Stimulated activated CD8-positive, alpha-beta memory T cell treated with anti-CD3 and anti-CD28 coated beads, Interleukin-4, amount 100 ng/mL, for 1 hour (primary cell): Measurements from ENCODE around the gene PSKH1.
"Not testable (repeated sequence)": the region's sequence is repeated elsewhere in the genome, so short reads cannot be mapped to it uniquely, and the experiment has no call there.

Experiments
- DNase-seq, 2 donors: peaks; one replicate each; pipeline ENCODE4 v3.0.0-alpha.2; 2020; ENCODE audit warnings: low read depth in 2 of 2, low spot score in 1 of 2

Gene PSKH1

DNA sequence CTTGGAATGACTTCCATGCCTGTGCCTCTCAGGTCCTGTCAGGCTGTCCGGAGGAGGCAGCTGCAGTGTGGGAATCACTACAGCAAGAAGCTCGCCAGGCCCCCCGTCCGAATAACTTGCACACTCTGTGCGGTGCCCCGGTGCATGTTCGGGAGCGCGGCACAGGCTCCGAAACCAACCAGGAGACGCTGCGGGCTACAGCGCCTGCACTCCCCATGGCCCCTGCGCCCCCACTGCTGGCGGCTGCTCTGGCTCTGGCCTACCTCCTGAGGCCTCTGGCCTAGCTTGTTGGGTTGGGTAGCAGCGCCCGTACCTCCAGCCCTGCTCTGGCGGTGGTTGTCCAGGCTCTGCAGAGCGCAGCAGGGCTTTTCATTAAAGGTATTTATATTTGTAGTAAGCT is 7.1 kb upstream of the PSKH1 start:
- no peak for DNase-seq

DNA sequence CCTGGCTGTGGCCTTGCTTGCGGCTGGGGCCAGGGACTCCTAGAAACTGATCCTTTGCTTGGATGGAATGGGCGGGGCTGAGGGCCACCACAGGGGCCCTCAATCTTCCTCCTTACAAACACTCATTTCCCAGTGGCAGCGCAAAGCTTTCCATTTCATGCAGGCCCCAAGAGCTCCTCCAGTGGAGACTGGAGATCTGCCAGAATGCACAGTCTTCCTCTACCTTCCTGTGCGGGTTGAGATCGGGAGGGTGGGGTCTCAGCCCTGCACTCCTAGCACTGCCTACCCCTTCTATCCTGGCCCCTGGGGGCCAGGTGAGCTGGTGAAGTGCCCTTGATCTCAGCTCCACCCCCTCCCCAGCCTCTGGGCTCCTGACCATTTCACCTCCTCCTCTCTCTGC is 6.7 kb upstream of the PSKH1 start:
- DNase-seq = no peak

DNA sequence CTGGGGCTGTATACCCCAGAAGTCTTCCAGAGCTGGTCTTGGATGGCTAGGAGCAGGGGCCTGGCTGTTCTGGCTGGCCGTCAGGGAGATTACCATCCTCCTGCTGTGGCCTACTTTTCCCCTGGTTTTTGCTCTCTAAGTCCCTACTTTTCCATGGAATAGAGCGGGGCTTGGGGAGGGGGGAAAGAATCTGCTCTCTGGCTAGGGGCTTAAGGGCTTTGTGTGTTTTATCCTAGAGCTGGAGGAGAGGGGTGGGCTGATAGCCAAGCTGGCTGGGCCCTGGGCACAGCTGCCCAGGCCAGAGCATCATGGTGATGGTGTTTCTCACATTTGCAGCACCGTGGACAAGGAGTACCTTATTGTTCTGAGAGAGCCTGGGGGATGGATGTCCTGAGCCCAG is 4.7 kb upstream of the PSKH1 start:
- DNase-seq = no peak

DNA sequence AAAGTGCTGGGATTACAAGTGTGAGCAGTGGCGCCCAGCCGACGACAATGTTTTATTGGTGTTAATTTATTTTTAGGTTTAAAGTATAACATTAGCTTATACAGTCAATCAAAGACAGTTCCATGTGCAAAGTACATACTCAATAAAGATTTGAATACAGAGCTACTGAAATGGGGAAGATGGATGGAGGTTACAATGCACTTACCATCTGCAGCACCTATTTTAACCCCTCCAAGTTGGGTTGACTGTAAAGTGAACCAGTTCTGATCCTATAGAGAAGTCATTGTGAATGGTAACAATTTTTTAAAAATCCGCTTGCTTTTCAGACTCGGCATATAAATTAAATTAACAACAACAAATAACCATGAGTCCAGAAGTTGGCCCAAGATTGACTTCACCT is 679 bp upstream of the PSKH1 start:
- no peak for DNase-seq

DNA sequence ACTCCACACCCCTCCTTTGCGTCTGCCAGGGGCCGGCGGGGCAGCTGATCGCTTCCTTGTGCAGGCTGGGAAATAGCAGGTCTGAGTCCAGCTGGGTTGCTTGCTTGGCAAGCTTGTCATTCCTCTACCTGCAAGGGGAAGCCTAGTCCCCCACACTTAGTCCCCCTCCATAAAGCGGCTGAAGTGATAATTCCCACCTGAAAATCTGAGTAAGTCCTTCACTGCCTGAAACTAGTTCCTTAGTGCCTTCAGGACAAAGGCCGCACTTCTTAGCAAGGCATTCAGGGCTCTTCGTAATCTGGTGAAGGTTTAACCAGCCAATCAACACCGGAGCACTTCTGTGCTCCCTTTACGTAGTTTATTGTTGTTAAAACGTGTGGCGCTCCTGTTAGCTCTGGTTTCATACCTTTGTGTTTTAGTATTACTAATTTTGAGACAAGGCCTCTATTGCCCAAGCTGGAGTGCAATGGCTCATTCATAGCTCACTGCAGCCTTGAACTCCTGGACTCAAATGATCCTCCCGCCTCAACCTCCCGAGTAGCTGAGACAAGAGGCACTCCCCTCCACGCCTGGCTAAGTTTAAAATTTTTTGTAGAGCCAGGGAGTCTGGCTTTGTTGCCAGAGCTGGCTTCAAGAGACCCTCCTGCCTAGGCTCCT is 817 bp downstream of the PSKH1 start:
- no peak for DNase-seq

DNA sequence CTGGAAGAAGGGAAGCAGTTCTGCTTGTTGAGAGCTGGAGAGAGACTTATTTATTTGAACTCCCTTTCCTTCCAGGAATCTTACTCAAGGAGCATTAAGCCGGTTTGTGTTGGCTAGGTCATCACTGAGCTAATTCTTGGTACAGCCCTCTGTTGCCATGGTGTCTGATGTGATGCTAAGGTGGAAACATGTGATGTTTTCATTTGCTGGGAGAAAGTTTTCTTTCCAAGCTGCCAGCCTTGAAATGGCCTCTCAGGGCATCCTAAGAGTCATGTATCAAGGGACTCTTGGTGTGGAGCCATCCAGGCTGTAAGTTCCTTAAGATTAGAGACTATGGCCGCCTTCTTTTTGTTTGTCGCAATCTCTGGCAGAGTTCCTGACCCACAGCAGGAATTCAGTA is 4.2 kb downstream of the PSKH1 start:
- no peak for DNase-seq

DNA sequence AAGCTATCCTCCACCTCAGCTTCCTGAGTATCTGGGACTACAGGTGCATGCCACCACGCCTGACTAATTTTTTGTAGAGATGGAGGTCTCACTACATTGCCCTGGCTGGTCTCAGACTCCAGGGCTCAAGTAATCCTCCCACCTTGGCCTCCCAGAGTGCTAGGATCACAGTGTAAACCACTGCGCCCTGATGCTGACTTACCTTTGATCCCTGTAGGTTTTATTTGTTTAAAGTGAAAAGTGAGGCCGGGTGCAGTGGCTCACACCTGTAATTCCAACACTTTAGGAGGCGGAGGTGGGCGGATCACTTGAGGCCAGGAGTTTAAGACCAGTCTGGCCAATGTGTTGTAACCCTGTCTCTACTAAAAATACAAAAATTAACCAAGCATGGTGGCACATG is 8.7 kb downstream of the PSKH1 start:
- no peak for DNase-seq

DNA sequence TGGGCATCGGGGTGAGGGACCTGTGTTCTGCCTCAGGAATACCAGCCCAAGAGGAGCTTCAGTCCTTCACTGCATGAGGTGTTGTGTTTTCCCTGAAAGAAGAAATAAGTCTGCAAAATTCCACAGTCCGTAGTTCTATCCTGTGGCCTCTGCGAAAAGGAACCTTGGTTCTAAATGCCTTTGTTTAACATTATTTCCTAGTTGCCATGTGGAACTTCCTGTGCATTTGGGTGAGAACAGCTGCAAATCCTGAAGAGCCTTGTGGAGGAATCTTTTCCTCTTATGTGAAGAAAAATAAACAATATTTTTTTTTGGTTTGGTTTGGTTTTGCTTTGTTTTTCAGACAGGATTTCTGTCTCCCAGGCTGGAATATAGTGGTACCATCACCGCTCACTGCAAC is 9.8 kb downstream of the PSKH1 start:
- no peak for DNase-seq

DNA sequence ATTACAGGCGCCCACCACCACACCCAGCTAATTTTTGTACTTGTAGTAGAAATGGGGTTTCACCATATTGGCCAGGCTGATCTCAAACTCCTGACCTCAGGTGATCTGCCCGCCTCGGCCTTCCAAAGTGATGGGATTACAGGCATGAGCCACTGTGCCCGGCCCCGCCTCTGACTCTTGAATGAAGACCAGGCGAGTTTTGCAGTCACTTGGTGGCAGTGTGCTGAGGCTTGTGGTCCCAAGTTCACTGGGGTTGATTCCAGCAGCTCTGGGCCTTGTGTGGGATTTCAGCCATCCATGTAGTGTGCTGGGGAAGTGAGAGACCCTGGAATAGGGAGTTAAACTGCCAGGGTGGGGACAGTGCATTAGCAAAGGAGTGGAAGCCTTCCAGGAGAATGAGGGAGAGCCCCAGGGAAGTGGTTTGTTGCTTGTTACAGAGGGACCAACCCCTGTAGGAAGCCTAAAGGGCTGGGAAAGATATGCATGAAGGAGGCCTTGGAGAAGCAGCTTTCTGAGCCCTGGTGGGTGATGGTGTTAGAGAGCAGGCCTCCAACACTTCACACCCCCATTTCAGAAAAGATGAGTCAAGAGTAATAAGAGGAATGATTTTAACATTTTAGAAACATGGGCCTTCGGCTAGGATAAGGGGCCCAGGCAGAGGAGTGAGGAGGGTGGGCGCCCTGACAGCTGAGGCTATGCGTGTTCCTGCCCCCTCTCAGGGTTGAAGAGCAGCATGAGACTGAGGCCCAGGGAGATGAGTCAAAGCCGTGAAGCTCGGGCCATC is 14.5 kb downstream of the PSKH1 start:
- no peak for DNase-seq

DNA sequence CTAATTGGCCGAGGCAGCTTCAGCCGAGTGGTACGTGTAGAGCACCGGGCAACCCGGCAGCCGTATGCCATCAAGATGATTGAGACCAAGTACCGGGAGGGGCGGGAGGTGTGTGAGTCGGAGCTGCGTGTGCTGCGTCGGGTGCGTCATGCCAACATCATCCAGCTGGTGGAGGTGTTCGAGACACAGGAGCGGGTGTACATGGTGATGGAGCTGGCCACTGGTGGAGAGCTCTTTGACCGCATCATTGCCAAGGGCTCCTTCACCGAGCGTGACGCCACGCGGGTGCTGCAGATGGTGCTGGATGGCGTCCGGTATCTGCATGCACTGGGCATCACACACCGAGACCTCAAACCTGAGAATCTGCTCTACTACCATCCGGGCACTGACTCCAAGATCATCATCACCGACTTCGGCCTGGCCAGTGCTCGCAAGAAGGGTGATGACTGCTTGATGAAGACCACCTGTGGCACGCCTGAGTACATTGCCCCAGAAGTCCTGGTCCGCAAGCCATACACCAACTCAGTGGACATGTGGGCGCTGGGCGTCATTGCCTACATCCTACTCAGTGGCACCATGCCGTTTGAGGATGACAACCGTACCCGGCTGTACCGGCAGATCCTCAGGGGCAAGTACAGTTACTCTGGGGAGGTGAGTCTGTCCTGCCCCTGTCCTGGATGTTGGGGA is 16.1 kb downstream of the PSKH1 start:
- no peak for DNase-seq

DNA sequence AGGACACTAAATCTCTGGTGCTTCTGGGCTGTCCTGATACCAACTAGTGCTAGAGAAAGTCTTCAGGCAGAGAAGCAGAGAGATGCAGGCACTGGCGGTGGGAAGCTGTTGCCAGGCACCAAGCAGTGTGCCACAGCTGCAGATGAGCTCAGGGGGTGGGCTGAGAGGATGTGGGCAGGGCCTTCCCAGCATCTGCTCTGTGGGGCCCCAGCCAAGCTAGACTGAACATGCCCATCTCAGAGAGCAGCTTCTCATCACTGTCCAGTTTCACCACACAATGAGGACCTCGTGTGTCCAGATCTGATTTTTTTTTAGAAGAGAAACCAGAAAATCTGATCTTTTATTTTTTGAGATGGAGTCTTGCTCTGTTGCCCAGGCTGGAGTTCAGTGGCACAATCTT is 17.1 kb downstream of the PSKH1 start:
- no peak for DNase-seq

DNA sequence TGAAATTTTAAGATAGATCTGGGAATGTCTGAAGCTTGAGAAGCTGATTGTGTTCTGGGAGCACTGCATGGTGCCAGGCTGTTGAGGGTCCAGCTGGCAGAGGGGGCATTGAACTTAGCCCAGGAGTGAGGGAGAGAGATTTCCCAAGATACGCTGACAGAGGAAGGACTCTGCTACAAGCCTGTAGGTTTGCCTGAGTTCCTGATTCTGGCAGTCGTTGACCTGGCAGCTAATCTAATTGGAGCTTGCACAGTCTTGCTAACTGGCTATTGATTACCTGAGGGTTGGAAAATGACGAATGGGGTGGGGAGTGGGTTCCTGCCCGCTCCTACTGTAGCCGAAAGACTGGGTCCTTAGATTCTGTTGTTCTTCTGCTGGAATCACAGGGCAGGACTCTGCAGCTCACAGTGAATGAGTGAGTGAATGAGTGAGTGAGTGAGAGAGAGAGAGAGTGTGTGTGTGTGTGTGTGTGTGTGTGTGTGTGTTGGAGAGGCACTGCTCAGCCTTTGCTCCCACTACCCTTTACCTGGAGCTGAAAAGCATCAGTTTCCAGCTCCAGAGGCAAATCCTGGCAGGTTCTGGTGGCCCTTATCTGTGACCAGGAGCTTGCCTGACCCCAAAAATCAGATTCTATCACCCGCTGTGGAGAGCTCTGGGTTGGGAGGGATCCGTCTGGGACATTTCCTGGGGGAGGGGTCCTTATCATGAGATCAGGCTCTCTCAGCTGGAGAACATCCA is 21.9 kb downstream of the PSKH1 start:
- DNase-seq = no peak

DNA sequence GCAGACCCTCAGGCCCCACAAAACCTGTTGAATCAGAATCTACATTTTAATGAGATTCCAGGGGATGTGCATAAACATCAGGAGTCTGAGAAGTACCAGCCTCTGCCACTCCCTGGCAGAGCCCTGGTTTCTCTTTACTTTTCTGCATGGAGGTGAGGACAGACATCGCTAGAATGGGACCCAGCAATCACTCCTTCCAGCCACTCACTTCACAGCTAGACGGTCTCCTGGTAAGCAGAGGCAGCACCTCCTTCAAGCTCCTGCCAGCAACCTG is 22.4 kb downstream of the PSKH1 start:
- DNase-seq = not testable (repeated sequence)

DNA sequence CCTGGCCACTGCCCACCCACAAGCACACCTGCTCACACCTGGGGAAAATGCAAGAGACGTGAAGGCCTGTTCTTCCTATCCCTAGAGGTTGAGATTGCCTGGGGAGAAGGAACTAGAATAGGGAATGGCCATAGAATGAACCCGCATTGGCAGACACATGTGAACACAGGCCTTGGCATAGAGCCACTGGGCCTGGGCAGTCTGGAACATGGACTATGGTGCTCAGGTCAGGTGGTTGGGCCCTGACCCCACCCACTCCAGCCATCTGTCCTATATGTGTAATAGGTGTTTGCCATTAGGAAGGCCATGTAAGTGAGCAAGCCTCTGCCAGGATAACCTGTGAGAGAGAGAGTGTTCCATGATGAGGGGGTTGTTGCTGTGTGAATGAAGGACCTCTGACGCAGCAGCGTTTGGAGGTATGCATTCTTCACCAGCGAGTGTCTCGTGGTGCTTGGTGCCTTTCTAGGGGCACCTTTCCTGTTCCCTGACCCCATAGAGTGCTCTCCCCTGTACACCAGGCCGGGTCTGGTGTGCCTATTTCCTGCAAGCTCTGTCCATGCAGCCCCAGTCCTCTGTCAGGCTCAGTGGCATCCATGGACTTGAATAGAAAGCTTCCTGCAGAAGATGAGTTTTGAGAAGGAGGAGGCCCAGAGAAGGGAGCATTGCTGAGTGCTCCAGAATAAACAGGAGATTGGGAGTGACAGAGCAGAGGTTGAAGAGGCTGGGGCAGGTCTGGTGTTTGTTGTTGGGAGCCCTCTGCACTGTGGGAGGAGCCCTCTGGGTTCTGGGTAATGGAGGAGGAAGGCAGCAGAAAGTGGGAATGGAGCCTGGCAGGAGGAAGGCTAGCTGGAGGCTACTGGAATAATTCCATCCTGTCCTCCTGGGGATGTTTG is 23.0 kb downstream of the PSKH1 start:
- no peak for DNase-seq

DNA sequence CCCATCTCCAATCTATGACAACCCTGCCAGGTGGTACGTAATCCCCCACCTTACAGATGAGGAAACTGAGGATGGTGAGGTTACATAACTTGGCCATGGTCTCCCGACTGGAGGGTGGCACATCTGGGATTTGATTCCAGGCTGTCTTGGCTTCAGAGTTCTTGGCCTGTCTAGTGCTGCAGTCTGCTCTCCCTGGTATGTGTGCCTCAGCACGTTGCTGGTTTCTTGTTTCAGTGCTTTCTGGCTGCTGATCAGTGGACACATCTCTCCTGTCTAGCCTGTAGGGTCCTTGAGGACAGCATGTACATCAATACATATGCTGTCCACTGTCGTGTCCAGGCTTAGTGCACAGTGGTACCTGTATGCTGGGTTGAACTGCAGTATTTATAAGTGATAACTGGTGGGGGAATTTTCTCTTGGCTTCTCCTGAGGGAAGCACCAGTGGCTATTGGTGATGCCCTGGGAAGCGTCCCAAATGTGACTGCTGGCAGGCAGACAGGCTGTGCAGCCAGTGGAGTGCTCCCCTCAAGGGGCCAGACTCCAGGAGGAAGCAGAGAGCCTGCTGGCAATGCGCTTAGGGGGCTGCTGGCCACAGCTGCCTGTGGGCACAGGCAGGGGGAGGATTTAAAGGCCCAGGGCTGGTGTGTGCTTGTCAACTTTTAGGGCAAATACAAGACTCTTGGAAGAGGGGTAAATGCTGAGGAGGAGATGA is 24.2 kb downstream of the PSKH1 start:
- no peak for DNase-seq

DNA sequence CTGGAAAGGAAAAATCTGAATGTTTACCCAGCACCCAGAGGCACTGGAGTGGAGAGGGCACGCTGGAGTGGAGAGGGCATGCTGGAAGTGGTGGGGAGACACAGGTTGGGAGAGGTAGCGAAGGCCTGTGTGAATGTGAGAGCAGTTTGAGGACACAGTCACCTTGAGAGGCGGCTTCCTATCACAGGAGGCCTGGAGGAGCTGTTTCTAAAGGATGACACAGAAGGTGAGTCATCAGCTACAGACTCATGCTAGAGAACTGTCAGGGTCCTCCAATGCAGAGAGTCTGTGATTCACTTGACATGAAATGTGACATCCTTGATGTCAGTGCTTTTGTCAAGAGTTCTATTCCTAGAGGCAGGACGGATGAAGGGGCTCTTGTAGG is 24.8 kb downstream of the PSKH1 start:
- no peak for DNase-seq

DNA sequence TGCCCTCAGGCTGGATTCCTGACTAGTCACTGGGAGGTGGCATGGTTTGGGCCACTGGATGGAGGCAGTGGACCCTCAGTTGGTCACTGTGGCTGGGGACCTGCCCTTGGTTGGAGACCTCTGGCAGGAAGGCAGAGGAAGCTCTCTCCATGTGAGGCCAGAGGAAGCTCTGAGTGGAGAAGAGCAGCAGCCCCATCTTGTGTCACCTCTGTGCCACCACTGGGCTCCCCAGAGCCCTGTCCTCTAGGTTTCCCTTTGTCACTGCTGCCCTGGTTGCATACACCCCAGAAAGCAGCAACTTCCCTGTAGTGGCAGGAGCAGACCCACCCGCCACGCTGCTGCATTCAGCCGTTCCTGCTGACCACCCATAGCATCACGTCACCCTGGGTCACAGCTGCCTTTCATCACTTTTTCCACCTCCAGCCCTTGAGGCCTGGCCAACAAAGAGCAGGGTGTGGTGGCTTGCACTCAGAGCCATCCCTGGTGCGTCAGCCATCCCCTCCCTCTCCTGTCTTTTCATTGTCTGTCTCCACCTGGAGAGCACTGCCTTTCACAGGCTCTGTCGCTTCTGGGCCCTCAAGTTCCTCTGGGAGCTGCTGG is 26.7 kb downstream of the PSKH1 start:
- DNase-seq = no peak

DNA sequence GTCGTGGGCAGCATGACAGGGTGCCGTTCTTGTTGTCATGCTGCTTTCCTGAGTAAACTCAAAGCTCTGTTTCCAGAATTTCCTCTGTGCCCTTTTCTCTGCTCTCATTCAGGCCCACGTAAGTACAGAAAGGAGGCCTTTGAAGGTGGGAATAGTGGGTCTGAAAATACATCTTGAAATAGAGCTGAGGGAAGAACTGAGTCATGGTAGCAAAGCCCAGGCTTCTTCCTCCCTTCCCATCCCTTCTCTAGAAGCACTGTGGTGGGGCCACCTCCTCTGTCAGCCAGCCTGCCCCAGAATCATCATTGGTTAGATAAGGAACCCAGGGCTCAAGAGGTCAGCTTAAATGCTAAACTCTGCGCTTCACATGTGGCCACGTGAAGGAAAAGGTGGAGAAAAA is 29.2 kb downstream of the PSKH1 start:
- DNase-seq = no peak

DNA sequence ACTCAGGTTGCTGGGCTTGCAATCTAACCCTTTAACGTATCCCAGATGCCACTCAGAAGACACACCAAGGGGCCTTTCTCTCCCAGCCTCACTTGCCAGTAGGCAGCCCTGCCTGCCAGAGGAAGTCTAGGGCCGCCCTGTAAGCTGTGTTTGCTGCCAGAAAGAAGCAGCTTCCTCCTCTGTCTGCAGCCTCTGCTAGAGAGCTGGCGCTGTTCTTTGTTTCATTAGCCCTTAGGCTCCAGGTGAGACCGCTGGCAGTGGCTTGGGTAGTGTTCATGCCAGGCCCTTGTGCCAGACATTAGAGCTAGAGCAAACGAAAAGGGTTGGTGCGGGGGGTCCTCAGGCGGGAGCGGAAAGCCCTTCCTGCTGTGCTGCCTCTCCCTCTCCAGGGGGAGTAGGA is 29.7 kb downstream of the PSKH1 start:
- no peak for DNase-seq
